Endodermal cell (in vitro differentiated cells): Measurements from ENCODE around the gene SEC31A. TPM values are rescaled to one million over a fixed set of nuclear protein-coding genes. Genes with fewer than 3 reads are reported as not detected.

ENCODE experiments used
- DNase-seq: peaks from one replicate; pipeline ENCODE4 v3.0.0-alpha.2; 2017
- H3K27ac ChIP-seq: 2 replicates; pipeline ENCODE4 v1.5.1; 2013; ENCODE audit warnings: mild to moderate bottlenecking, low read depth, low read length, moderate library complexity
- H3K27me3 ChIP-seq: 2 replicates; pipeline ENCODE4 v1.6.1; 2013; ENCODE audit warnings: mild to moderate bottlenecking, low read length, moderate library complexity; ENCODE audit not compliant: insufficient read depth, control insufficient read depth, poor library complexity, severe bottlenecking
- H3K36me3 ChIP-seq: 2 replicates; pipeline ENCODE4 v1.7.0; 2013; ENCODE audit warnings: mild to moderate bottlenecking, low read length, moderate library complexity; ENCODE audit not compliant: control insufficient read depth, insufficient read depth
- H3K4me1 ChIP-seq: one replicate; pipeline ENCODE4 v1.7.0; 2013; ENCODE audit warnings: low read length; ENCODE audit not compliant: control insufficient read depth, insufficient read depth
- H3K4me3 ChIP-seq: 2 replicates; pipeline ENCODE4 v1.5.1; 2013; ENCODE audit warnings: mild to moderate bottlenecking, low read length, moderate library complexity
- H3K9ac ChIP-seq: 2 replicates; pipeline ENCODE4 v1.6.1; 2013; ENCODE audit warnings: mild to moderate bottlenecking, low read length, moderate library complexity; ENCODE audit not compliant: poor library complexity, severe bottlenecking; ENCODE audit errors: extremely low read depth
- H3K9me3 ChIP-seq: 2 replicates; pipeline ENCODE4 v1.6.1; 2013; ENCODE audit warnings: mild to moderate bottlenecking, low read length, moderate library complexity; ENCODE audit not compliant: control insufficient read depth
- H3K27ac Mint-ChIP-seq: 2 replicates; pipeline ENCODE4 v1.8.0; 2020; ENCODE audit warnings: mixed read lengths
- H3K27me3 Mint-ChIP-seq: 2 replicates; pipeline ENCODE4 v1.8.0; 2021; ENCODE audit warnings: mild to moderate bottlenecking, mixed read lengths; ENCODE audit not compliant: insufficient read depth
- H3K36me3 Mint-ChIP-seq: 2 replicates; pipeline ENCODE4 v1.8.0; 2020; ENCODE audit warnings: low read depth, mixed read lengths
- H3K4me1 Mint-ChIP-seq: 2 replicates; pipeline ENCODE4 v1.8.0; 2020; ENCODE audit warnings: mixed read lengths
- H3K4me3 Mint-ChIP-seq: 2 replicates; pipeline ENCODE4 v1.8.0; 2020; ENCODE audit warnings: mild to moderate bottlenecking, moderate library complexity, mixed read lengths
- H3K9me3 Mint-ChIP-seq: 2 replicates; pipeline ENCODE4 v1.8.0; 2020; ENCODE audit warnings: mild to moderate bottlenecking, mixed read lengths
- CTCF ChIP-seq: fragments of 200-600 bp; sonication (generic); conservative IDR thresholded peaks from 2 replicates; pipeline ENCODE4 v1.5.0; 2021; ENCODE audit warnings: antibody characterized with exemption, mild to moderate bottlenecking
- WGBS, 2 experiments: methylation state at CpG; one replicate each; pipeline versions ENCODE4 v1.1.5 to v1.1.7; 2013; ENCODE audit warnings: missing lambda C conversion rate in 2 of 2, mixed read lengths in 1 of 2; ENCODE audit not compliant: insufficient coverage in 1 of 2, insufficient read length in 1 of 2; 5-methylcytosine and 5-hydroxymethylcytosine counted together
- total RNA-seq, 2 donors: library from RNA; stranded (reverse); fragmentation: NEBNext Ultra II Directional in 1 of 2; extraction: Animal tissue kit (Norgen Biotek cat#: 25700) in 1 of 2; gene quantifications; 2 replicates in 1 of 2; 3 replicates in 1 of 2; pipeline ENCODE4 v1.2.1, GENCODE V29; 2021

SEC31A gene
- total RNA-seq, 2 donors from 2014 or later: 166 to 182 TPM

- Histone ChIP-seq H3K9ac (no peak overlapping the region), H3K9me3 (no peaks in the 10 kb centered on the region), H3K27ac (no peak overlapping the region), H3K36me3 (peaks cover 97% of the 10 kb centered on the region), H3K4me3 (no peak overlapping the region), H3K4me1 (no peaks in the 10 kb centered on the region), H3K27me3 (no peaks in the 10 kb centered on the region)
- H3K4me1 Mint-ChIP-seq: peaks cover 2% of the 10 kb centered on the region
- H3K36me3 Mint-ChIP-seq: peaks cover 76% of the 10 kb centered on the region
- no peak overlapping the region for H3K27ac Mint-ChIP-seq
- DNase-seq: no peak
- TF ChIP-seq CTCF: no peak
- H3K27me3 Mint-ChIP-seq: no peaks in the 10 kb centered on the region
- no peaks in the 10 kb centered on the region for H3K9me3 Mint-ChIP-seq
- no peak overlapping the region for H3K4me3 Mint-ChIP-seq
Observed at GRCh38 chr4:82850684-82851083, 40.3 kb downstream of the SEC31A start.

GRCh38 chr4:82848706-82849105, 42.2 kb downstream of the SEC31A start:
- Mint-ChIP-seq H3K27me3 (no peaks in the 10 kb centered on the region), H3K9me3 (no peaks in the 10 kb centered on the region), H3K27ac (no peak overlapping the region), H3K36me3 (peaks cover 78% of the 10 kb centered on the region), H3K4me1 (peaks cover 2% of the 10 kb centered on the region), H3K4me3 (no peak overlapping the region)
- Histone ChIP-seq H3K9ac (no peak overlapping the region), H3K27me3 (no peaks in the 10 kb centered on the region), H3K4me3 (no peak overlapping the region), H3K27ac (no peak overlapping the region), H3K36me3 (peaks cover 97% of the 10 kb centered on the region), H3K4me1 (no peaks in the 10 kb centered on the region), H3K9me3 (no peaks in the 10 kb centered on the region)
- 96 to 97% methylated on average over 3 of the region's 3 CpGs for WGBS, 2 experiments
- DNase-seq: no peak
- no peak for TF ChIP-seq CTCF

- H3K9me3 Mint-ChIP-seq: no peaks in the 10 kb centered on the region
- no peak overlapping the region for H3K9ac ChIP-seq
- peak; percentile 68 for TF ChIP-seq CTCF
- no peaks in the 10 kb centered on the region for H3K27me3 ChIP-seq
- no peaks in the 10 kb centered on the region for H3K27me3 Mint-ChIP-seq
- H3K4me3 Mint-ChIP-seq: no peak overlapping the region
- H3K27ac ChIP-seq: no peak overlapping the region
- H3K27ac Mint-ChIP-seq: no peak overlapping the region
- H3K36me3 Mint-ChIP-seq: peaks cover 58% of the 10 kb centered on the region
- DNase-seq: no peak
- H3K4me1 ChIP-seq: no peaks in the 10 kb centered on the region
- H3K36me3 ChIP-seq: peaks cover 86% of the 10 kb centered on the region
- H3K4me1 Mint-ChIP-seq: peaks cover 2% of the 10 kb centered on the region
- no peak overlapping the region for H3K4me3 ChIP-seq
- H3K9me3 ChIP-seq: no peaks in the 10 kb centered on the region
Observed at GRCh38 chr4:82842593-82842992, 48.4 kb downstream of the SEC31A start.
